Ascending aorta (tissue), 2 donors: ENCODE results near the gene PPP1R15A. TPM values are rescaled to one million over a fixed set of nuclear protein-coding genes. Genes with fewer than 3 reads are reported as not detected.

Experiments used
- DNase-seq, 2 donors: peaks; one replicate each; pipeline ENCODE4 v3.0.0-alpha.2; 2019; ENCODE audit warnings: low spot score in 2 of 2
- H3K27ac ChIP-seq, 2 donors: fragments of 200-600 bp; sonication (generic); one replicate each; pipeline ENCODE4 v1.5.1; 2016 to 2017; ENCODE audit warnings: mild to moderate bottlenecking in 1 of 2
- H3K27me3 ChIP-seq: fragments of 200-600 bp; sonication (generic); one replicate; pipeline ENCODE4 v1.5.1; 2017
- H3K36me3 ChIP-seq, 2 donors: fragments of 200-600 bp; sonication (generic); one replicate each; pipeline ENCODE4 v1.5.1; 2016
- H3K4me1 ChIP-seq, 2 donors: fragments of 200-600 bp; sonication (generic); one replicate each; pipeline ENCODE4 v1.5.1; 2016 to 2017; ENCODE audit warnings: mild to moderate bottlenecking in 1 of 2
- H3K4me3 ChIP-seq, 2 donors: fragments of 200-600 bp; sonication (generic); one replicate each; pipeline ENCODE4 v1.5.1; 2016 to 2017; ENCODE audit warnings: mild to moderate bottlenecking in 1 of 2
- H3K9me3 ChIP-seq, 2 donors: fragments of 200-600 bp; sonication (generic); one replicate each; pipeline ENCODE4 v1.5.1; 2016
- CTCF ChIP-seq, 3 experiments: fragments of 200-600 bp in 2 of 3; fragments of 450-650 bp in 1 of 3; sonication (generic) in 2 of 3; IDR thresholded peaks; one replicate each; pipeline ENCODE4 v1.5.1; 2016 to 2019; ENCODE audit warnings: antibody characterized with exemption in 3 of 3, mild to moderate bottlenecking in 1 of 3, moderate library complexity in 1 of 3
- intact Hi-C: fragments of 100-400 bp; cut with DNase I; formaldehyde crosslinking; loops from one replicate; pipeline ENCODE4 v1.15.1; 2023
- total RNA-seq: library from RNA; depleted of rRNA; stranded (reverse); fragments of >200 nt; gene quantifications from one replicate; pipeline ENCODE4 v1.1.0, GENCODE V29; 2016

The PPP1R15A gene
- total RNA-seq, 1 donor from 2014 or later, result 142 TPM

- intact Hi-C loops, result no loop called here
- no peak for DNase-seq
- peaks cover 5 to 6% of the 10 kb centered on the region in 2 donors for H3K36me3 ChIP-seq
- H3K9me3 ChIP-seq, result no peaks in the 10 kb centered on the region
- no peak overlapping the region for H3K27ac ChIP-seq
- no peaks in the 10 kb centered on the region for H3K4me1 ChIP-seq
- no peak overlapping the region for H3K4me3 ChIP-seq
- H3K27me3 ChIP-seq, result no peaks in the 10 kb centered on the region
- TF ChIP-seq CTCF (IDR thresholded peaks at IDR 0.05), result no peak
These were observed 19.9 kb upstream of the PPP1R15A start for GRCh38 chr19:48852292-48852691.

- TF ChIP-seq CTCF (IDR thresholded peaks at IDR 0.05), result no peak
- no peak overlapping the region for H3K27ac ChIP-seq
- H3K4me3 ChIP-seq, result no peak overlapping the region
- intact Hi-C loops, result no loop called here
- H3K36me3 ChIP-seq, result no peaks in the 10 kb centered on the region
- no peaks in the 10 kb centered on the region for H3K4me1 ChIP-seq
- H3K27me3 ChIP-seq, result no peaks in the 10 kb centered on the region
- no peak for DNase-seq
- H3K9me3 ChIP-seq, result no peaks in the 10 kb centered on the region
These were observed 18.7 kb upstream of the PPP1R15A start for GRCh38 chr19:48853483-48853882.

- no peak for TF ChIP-seq CTCF (IDR thresholded peaks at IDR 0.05)
- intact Hi-C loops, result no loop called here
- H3K27ac ChIP-seq, result no peak overlapping the region
- no peaks in the 10 kb centered on the region for H3K9me3 ChIP-seq
- no peak overlapping the region for H3K4me3 ChIP-seq
- H3K27me3 ChIP-seq, result no peaks in the 10 kb centered on the region
- H3K4me1 ChIP-seq, result no peaks in the 10 kb centered on the region
- no peaks in the 10 kb centered on the region for H3K36me3 ChIP-seq
- DNase-seq, result no peak
These were observed 18.1 kb upstream of the PPP1R15A start for GRCh38 chr19:48854103-48854502.

GRCh38 chr19:48856921-48857320 lies 15.3 kb upstream of the PPP1R15A start:
- H3K9me3 ChIP-seq, result no peaks in the 10 kb centered on the region
- H3K36me3 ChIP-seq, result no peaks in the 10 kb centered on the region
- H3K4me3 ChIP-seq, result no peak overlapping the region
- TF ChIP-seq CTCF (IDR thresholded peaks at IDR 0.05), result no peak
- H3K27me3 ChIP-seq, result no peaks in the 10 kb centered on the region
- H3K27ac ChIP-seq, result no peak overlapping the region
- no peaks in the 10 kb centered on the region for H3K4me1 ChIP-seq
- no peak for DNase-seq
- intact Hi-C loops, result no loop called here

GRCh38 chr19:48858984-48859710 lies 13.1 kb upstream of the PPP1R15A start:
- H3K4me3 ChIP-seq, result no peak overlapping the region
- no peaks in the 10 kb centered on the region for H3K9me3 ChIP-seq
- no peaks in the 10 kb centered on the region for H3K36me3 ChIP-seq
- DNase-seq, result no peak
- no peaks in the 10 kb centered on the region for H3K27me3 ChIP-seq
- H3K4me1 ChIP-seq, result no peaks in the 10 kb centered on the region
- TF ChIP-seq CTCF (IDR thresholded peaks at IDR 0.05), result no peak
- intact Hi-C loops, result no loop called here
- no peak overlapping the region for H3K27ac ChIP-seq
